Measurements from ENCODE around the gene GALNT3. TPM values are rescaled to one million over a fixed set of nuclear protein-coding genes. Genes with fewer than 3 reads are reported as not detected.

The GALNT3 gene
- total RNA-seq, 1 experiment from 2014 or later, result 0.10 TPM

DNA sequence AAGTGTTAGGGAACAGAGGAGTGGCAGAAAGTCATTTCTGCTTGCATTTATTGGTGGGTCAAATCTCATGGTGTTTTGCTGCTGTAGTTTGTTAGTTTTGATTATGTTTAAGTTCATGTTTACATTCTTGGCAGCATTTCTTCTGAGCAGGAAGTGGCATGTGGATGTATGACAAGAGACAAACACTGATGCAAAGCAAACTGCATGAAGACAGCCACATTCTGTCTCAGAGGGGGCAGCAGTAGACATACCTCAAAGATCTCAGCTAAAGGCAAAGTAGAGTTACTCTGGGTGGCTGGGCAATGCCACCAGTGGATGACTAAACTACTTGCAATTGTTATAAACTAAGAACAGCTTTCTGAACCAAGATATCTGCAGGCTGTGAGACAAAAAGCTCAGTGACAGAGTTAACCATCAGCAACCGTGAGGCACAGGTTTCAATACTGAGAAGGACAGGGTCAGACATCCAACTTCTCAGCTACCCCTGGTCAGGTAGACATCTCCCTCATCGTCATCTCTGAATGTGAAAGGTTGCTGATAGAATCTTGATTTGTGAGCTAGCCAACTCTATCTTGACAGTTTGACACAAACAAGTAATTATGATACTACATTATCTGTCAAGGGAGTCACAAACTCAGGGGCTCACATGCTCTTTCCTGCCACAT, 16.4 kb downstream of the GALNT3 start:
- ATAC-seq (no peak), DNase-seq (ENCODE audit: low read depth, low spot score) (no peak)
- no peaks in the 10 kb centered on the region for H3K36me3 ChIP-seq (ENCODE audit: control insufficient read depth, insufficient read depth, low read length)
- no peaks in the 10 kb centered on the region for H3K9me3 ChIP-seq (ENCODE audit: control insufficient read depth, insufficient read depth, low read depth, low read length)
- in situ Hi-C loops (cut with HindIII; ENCODE audit: low pct_unique_long_range_greater_than_20kb, low sequenced_read_pairs), result no loop called here
- ChIA-PET CTCF (no interaction called here), POLR2A (no interaction called here)
- no TSS peak for BruUV-seq (replicated peaks)
- H3K27me3 ChIP-seq (ENCODE audit: control insufficient read depth, insufficient read depth, low read length), result no peaks in the 10 kb centered on the region
- no peak overlapping the region for H3K27ac ChIP-seq (ENCODE audit: low read length)
- intact Hi-C loops (cut with micrococcal nuclease; ENCODE audit: unreplicated experiment), result no loop called here
- H3K4me3 ChIP-seq (ENCODE audit: low read depth in 2 of 2, low read length in 2 of 2), result no peak overlapping the region
- H3K4me1 ChIP-seq (ENCODE audit: control insufficient read depth, insufficient read depth, low read length), result no peaks in the 10 kb centered on the region
- no peak for TF ChIP-seq SIN3A (IDR thresholded peaks at IDR 0.05; ENCODE audit: borderline replicate concordance, insufficient read depth, low read depth, low read length)
- TF ChIP-seq, protein P1, sequence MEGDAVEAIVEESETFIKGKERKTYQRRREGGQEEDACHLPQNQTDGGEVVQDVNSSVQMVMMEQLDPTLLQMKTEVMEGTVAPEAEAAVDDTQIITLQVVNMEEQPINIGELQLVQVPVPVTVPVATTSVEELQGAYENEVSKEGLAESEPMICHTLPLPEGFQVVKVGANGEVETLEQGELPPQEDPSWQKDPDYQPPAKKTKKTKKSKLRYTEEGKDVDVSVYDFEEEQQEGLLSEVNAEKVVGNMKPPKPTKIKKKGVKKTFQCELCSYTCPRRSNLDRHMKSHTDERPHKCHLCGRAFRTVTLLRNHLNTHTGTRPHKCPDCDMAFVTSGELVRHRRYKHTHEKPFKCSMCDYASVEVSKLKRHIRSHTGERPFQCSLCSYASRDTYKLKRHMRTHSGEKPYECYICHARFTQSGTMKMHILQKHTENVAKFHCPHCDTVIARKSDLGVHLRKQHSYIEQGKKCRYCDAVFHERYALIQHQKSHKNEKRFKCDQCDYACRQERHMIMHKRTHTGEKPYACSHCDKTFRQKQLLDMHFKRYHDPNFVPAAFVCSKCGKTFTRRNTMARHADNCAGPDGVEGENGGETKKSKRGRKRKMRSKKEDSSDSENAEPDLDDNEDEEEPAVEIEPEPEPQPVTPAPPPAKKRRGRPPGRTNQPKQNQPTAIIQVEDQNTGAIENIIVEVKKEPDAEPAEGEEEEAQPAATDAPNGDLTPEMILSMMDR (IDR thresholded peaks at IDR 0.05), result no peak
- TF ChIP-seq TCF7L2 (IDR thresholded peaks at IDR 0.05; ENCODE audit: low read depth, low read length), result no peak
- no peak for TF ChIP-seq POLR2AphosphoS5 (IDR thresholded peaks at IDR 0.05; ENCODE audit: low read depth, low read length)
- TF ChIP-seq, protein P2, sequence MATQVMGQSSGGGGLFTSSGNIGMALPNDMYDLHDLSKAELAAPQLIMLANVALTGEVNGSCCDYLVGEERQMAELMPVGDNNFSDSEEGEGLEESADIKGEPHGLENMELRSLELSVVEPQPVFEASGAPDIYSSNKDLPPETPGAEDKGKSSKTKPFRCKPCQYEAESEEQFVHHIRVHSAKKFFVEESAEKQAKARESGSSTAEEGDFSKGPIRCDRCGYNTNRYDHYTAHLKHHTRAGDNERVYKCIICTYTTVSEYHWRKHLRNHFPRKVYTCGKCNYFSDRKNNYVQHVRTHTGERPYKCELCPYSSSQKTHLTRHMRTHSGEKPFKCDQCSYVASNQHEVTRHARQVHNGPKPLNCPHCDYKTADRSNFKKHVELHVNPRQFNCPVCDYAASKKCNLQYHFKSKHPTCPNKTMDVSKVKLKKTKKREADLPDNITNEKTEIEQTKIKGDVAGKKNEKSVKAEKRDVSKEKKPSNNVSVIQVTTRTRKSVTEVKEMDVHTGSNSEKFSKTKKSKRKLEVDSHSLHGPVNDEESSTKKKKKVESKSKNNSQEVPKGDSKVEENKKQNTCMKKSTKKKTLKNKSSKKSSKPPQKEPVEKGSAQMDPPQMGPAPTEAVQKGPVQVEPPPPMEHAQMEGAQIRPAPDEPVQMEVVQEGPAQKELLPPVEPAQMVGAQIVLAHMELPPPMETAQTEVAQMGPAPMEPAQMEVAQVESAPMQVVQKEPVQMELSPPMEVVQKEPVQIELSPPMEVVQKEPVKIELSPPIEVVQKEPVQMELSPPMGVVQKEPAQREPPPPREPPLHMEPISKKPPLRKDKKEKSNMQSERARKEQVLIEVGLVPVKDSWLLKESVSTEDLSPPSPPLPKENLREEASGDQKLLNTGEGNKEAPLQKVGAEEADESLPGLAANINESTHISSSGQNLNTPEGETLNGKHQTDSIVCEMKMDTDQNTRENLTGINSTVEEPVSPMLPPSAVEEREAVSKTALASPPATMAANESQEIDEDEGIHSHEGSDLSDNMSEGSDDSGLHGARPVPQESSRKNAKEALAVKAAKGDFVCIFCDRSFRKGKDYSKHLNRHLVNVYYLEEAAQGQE (IDR thresholded peaks at IDR 0.05; ENCODE audit: insufficient read depth in 1 of 2, low read depth in 2 of 2, low read length in 1 of 2), result no peak

DNA sequence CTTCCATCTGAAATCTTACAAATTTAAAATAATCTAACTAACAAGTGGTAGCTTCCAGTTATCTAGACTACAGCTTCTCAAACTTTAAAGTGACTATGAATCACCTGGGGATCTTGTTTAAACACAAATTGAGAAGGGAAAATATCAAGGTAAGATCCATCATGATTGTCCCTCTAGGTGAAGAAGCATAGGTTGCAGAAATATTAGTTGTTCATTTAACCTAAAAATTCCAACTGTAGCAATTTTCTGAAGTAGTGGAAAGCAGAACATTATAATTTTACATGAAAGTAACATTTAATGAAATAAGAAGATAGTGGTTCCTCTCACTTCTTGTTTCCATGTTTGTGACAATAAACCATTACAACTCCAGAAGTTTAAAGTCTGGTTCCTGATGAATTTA, 17.3 kb downstream of the GALNT3 start:
- ChIA-PET CTCF (no interaction called here), POLR2A (no interaction called here)
- no peaks in the 10 kb centered on the region for H3K36me3 ChIP-seq (ENCODE audit: control insufficient read depth, insufficient read depth, low read length)
- H3K4me3 ChIP-seq (ENCODE audit: low read depth in 2 of 2, low read length in 2 of 2), result no peak overlapping the region
- in situ Hi-C loops (cut with HindIII; ENCODE audit: low pct_unique_long_range_greater_than_20kb, low sequenced_read_pairs) (no loop called here), intact Hi-C loops (cut with micrococcal nuclease; ENCODE audit: unreplicated experiment) (no loop called here)
- H3K27me3 ChIP-seq (ENCODE audit: control insufficient read depth, insufficient read depth, low read length), result no peaks in the 10 kb centered on the region
- no peak overlapping the region for H3K27ac ChIP-seq (ENCODE audit: low read length)
- TF ChIP-seq SIN3A (IDR thresholded peaks at IDR 0.05; ENCODE audit: borderline replicate concordance, insufficient read depth, low read depth, low read length) (no peak), TCF7L2 (IDR thresholded peaks at IDR 0.05; ENCODE audit: low read depth, low read length) (no peak)
- TF ChIP-seq, protein P1 (IDR thresholded peaks at IDR 0.05), result no peak
- TF ChIP-seq, protein P2 (IDR thresholded peaks at IDR 0.05; ENCODE audit: insufficient read depth in 1 of 2, low read depth in 2 of 2, low read length in 1 of 2), result no peak
- BruUV-seq (replicated peaks), result no TSS peak
- DNase-seq (ENCODE audit: low read depth, low spot score), result no peak
- no peaks in the 10 kb centered on the region for H3K4me1 ChIP-seq (ENCODE audit: control insufficient read depth, insufficient read depth, low read length)
- no peaks in the 10 kb centered on the region for H3K9me3 ChIP-seq (ENCODE audit: control insufficient read depth, insufficient read depth, low read depth, low read length)
- no peak for ATAC-seq

Measured in Panc1 (cell line).